Measurements from ENCODE around the gene TSPAN18. TPM values are rescaled to one million over a fixed set of nuclear protein-coding genes. Genes with fewer than 3 reads are reported as not detected.

The TSPAN18 gene
- total and polyA plus RNA-seq, 2 of the 8 experiments (the other 6 are each of a cell fraction or from before 2014, with no cell fraction given), result 5.2 to 10.2 TPM

GRCh38 chr11:44936525-44936924 is 209.8 kb downstream of the TSPAN18 start (continued):
- TF ChIP-seq CHD7 (IDR thresholded peaks at IDR 0.05; ENCODE audit: insufficient replicate concordance, low read length), result no peak
